SK-N-SH (cell line): ENCODE results near the gene ALPL. TPM values are rescaled to one million over a fixed set of nuclear protein-coding genes. Genes with fewer than 3 reads are reported as not detected.

Experiments used
- CTCF ChIA-PET: fragments of 300-600, 350-600 bp; formaldehyde crosslinking; extraction: SDS; loops from one replicate; lab custom pipeline; 2021; lab: Yijun Ruan, JAX
- POLR2A ChIA-PET: fragments of 350-600 bp; sonication (Branson Sonifier 250); formaldehyde crosslinking; extraction: SDS; loops from one replicate; lab custom pipeline; 2020; ENCODE audit warnings: antibody characterized with exemption, inconsistent platforms; lab: Yijun Ruan, JAX
- DNase-seq: peaks from one replicate; pipeline ENCODE4 v3.0.0; 2012
- H2AFZ ChIP-seq: fragments of 200-600 bp; sonication (generic); 2 replicates; pipeline ENCODE4 v1.8.1; 2016; ENCODE audit warnings: antibody characterized with exemption, mild to moderate bottlenecking, low read depth
- H3F3A ChIP-seq: fragments of 200-600 bp; sonication (generic); replicated peaks from 2 replicates; pipeline ENCODE3; 2016; ENCODE audit warnings: antibody characterized with exemption, mild to moderate bottlenecking; ENCODE audit not compliant: insufficient read depth
- H3K27ac ChIP-seq, 2 experiments: fragments of 200-500 bp in 1 of 2; fragments of 200-600 bp in 1 of 2; sonication (Bioruptor generic) in 1 of 2; sonication (generic), shearing (Covaris generic) in 1 of 2; 2 replicates each; pipeline versions ENCODE4 v1.5.1 to v1.6.1; 2014 to 2016; ENCODE audit warnings: low read depth in 2 of 2, inconsistent platforms in 1 of 2, low read length in 1 of 2, mild to moderate bottlenecking in 1 of 2, mixed read lengths in 1 of 2
- H3K27me3 ChIP-seq: fragments of 200-600 bp; sonication (generic), shearing (Covaris generic); 2 replicates; pipeline ENCODE4 v1.6.1; 2016; ENCODE audit warnings: mixed run types; ENCODE audit not compliant: insufficient read depth
- H3K36me3 ChIP-seq, 2 experiments: fragments of 200-500 bp in 1 of 2; fragments of 200-600 bp in 1 of 2; sonication (Bioruptor generic) in 1 of 2; sonication (generic) in 1 of 2; replicated peaks in 1 of 2; 2 replicates each; pipeline versions ENCODE3 to v1.5.1; 2014 to 2016; ENCODE audit warnings: low read length in 1 of 2, mild to moderate bottlenecking in 1 of 2; ENCODE audit not compliant: insufficient read depth in 2 of 2, control insufficient read depth in 1 of 2
- H3K4me1 ChIP-seq, 2 experiments: fragments of 200-500 bp in 1 of 2; fragments of 200-600 bp in 1 of 2; sonication (Bioruptor generic) in 1 of 2; sonication (generic), shearing (Covaris generic) in 1 of 2; 2 replicates each; pipeline versions ENCODE4 v1.5.1 to v1.6.1; 2014 to 2016; ENCODE audit warnings: low read depth in 1 of 2, low read length in 1 of 2, mixed run types in 1 of 2; ENCODE audit not compliant: insufficient read depth in 2 of 2, control insufficient read depth in 1 of 2
- H3K4me2 ChIP-seq: fragments of 200-600 bp; sonication (generic), shearing (Covaris generic); 2 replicates; pipeline ENCODE4 v1.6.1; 2017; ENCODE audit warnings: mixed run types
- H3K4me3 ChIP-seq, 2 experiments: fragments of 200-500 bp in 1 of 2; fragments of 200-600 bp in 1 of 2; sonication (Bioruptor generic) in 1 of 2; sonication (generic), shearing (Covaris generic) in 1 of 2; 2 replicates each; pipeline versions ENCODE4 v1.5.1 to v1.8.1; 2014 to 2016; ENCODE audit warnings: low read depth in 2 of 2, inconsistent platforms in 1 of 2, low read length in 1 of 2, mild to moderate bottlenecking in 1 of 2, mixed read lengths in 1 of 2, moderate library complexity in 1 of 2
- H3K79me2 ChIP-seq: fragments of 200-600 bp; sonication (generic); 2 replicates; pipeline ENCODE4 v1.8.1; 2017; ENCODE audit warnings: mild to moderate bottlenecking; ENCODE audit not compliant: insufficient read depth
- H3K9ac ChIP-seq: fragments of 200-600 bp; sonication (generic); 2 replicates; pipeline ENCODE4 v1.6.1; 2017; ENCODE audit warnings: mixed run types
- H3K9me2 ChIP-seq: fragments of 200-600 bp; sonication (generic); 2 replicates; pipeline ENCODE4 v1.6.1; 2017; ENCODE audit warnings: mixed run types
- H3K9me3 ChIP-seq: fragments of 200-600 bp; sonication (generic); 2 replicates; pipeline ENCODE4 v1.6.1; 2017; ENCODE audit warnings: mixed run types, mild to moderate bottlenecking, moderate library complexity
- H4K20me1 ChIP-seq: fragments of 200-600 bp; sonication (generic); 2 replicates; pipeline ENCODE4 v1.6.1; 2017; ENCODE audit warnings: mild to moderate bottlenecking, mixed run types; ENCODE audit not compliant: insufficient read depth
- FOSL2 ChIP-seq: IDR thresholded peaks from 2 replicates; pipeline ENCODE4 v1.4.0; 2012; ENCODE audit warnings: low read depth, mild to moderate bottlenecking, moderate library complexity, borderline replicate concordance
- FOXJ3 ChIP-seq: sonication (generic); formaldehyde crosslinking; IDR thresholded peaks from 2 replicates; pipeline ENCODE4 v1.5.1; 2020; ENCODE audit warnings: mild to moderate bottlenecking, missing genetic modification reagents
- FOXM1 ChIP-seq: IDR thresholded peaks from 2 replicates; pipeline ENCODE4 v1.4.0; 2012; ENCODE audit warnings: low read depth, mild to moderate bottlenecking
- GATA2 ChIP-seq: sonication (generic); formaldehyde crosslinking; IDR thresholded peaks from 2 replicates; pipeline ENCODE4 v1.5.0; 2020; ENCODE audit warnings: mild to moderate bottlenecking, missing genetic modification reagents
- JUND ChIP-seq: IDR thresholded peaks from 2 replicates; pipeline ENCODE4 v1.4.0; 2012
- MEF2A ChIP-seq: IDR thresholded peaks from 2 replicates; pipeline ENCODE4 v1.4.0; 2012; ENCODE audit warnings: low read depth, borderline replicate concordance
- MXI1 ChIP-seq: IDR thresholded peaks from 2 replicates; pipeline ENCODE4 v1.6.1; 2012; ENCODE audit warnings: mild to moderate bottlenecking, low read depth, low read length, improper control_type of control experiment
- NFIC ChIP-seq: IDR thresholded peaks from 2 replicates; pipeline ENCODE4 v1.4.0; 2012; ENCODE audit warnings: borderline replicate concordance
- POLR2AphosphoS5 ChIP-seq: IDR thresholded peaks from 2 replicates; pipeline ENCODE4 v1.6.1; 2012; ENCODE audit warnings: low read depth, low read length
- RAD21 ChIP-seq: IDR thresholded peaks from 2 replicates; pipeline ENCODE4 v1.6.1; 2012; ENCODE audit warnings: mild to moderate bottlenecking, low read length
- RXRA ChIP-seq: IDR thresholded peaks from 2 replicates; pipeline ENCODE4 v1.4.0; 2012; ENCODE audit warnings: low read depth, mild to moderate bottlenecking, borderline replicate concordance
- SIN3A ChIP-seq: IDR thresholded peaks from 2 replicates; pipeline ENCODE4 v1.6.1; 2012; ENCODE audit warnings: low read depth, mild to moderate bottlenecking, low read length, moderate library complexity, borderline replicate concordance
- SMC3 ChIP-seq: IDR thresholded peaks from 2 replicates; pipeline ENCODE4 v1.6.1; 2012; ENCODE audit warnings: low read depth, low read length, improper control_type of control experiment
- TCF12 ChIP-seq: IDR thresholded peaks from 2 replicates; pipeline ENCODE4 v1.4.0; 2012
- TEAD4 ChIP-seq: IDR thresholded peaks from 2 replicates; pipeline ENCODE4 v1.4.0; 2012; ENCODE audit warnings: mild to moderate bottlenecking, borderline replicate concordance; ENCODE audit not compliant: insufficient read depth
- YY1 ChIP-seq: IDR thresholded peaks from 2 replicates; pipeline ENCODE4 v1.4.0; 2012; ENCODE audit warnings: low read depth, mild to moderate bottlenecking
- WGBS: methylation state at CpG from one replicate; pipeline ENCODE4 v1.1.6; 2017; ENCODE audit warnings: low lambda C conversion rate; 5-methylcytosine and 5-hydroxymethylcytosine counted together
- polyA plus RNA-seq, 3 experiments: library from polyadenylated mRNA; depleted of rRNA; stranded (reverse); fragments of >200 nt; gene quantifications; 2 replicates each; pipeline ENCODE4 v1.2.3, GENCODE V29; 2012
- TF ChIP-seq, protein P1 (sequence below): fragments of 150-350 bp; IDR thresholded peaks from 2 replicates; pipeline ENCODE4 v1.6.1; 2016; ENCODE audit warnings: mild to moderate bottlenecking, low read depth, low read length
- TF ChIP-seq, protein P2 (sequence below): IDR thresholded peaks from 2 replicates; pipeline ENCODE4; 2012
- TF ChIP-seq, protein P3 (sequence below): IDR thresholded peaks from 2 replicates; pipeline ENCODE4 v1.4.0; 2012; ENCODE audit warnings: low read depth, borderline replicate concordance

The ALPL gene
- polyA plus RNA-seq, 1 of the 3 experiments (the other 2 are of a cell fraction) = 0.69 TPM

DNA sequence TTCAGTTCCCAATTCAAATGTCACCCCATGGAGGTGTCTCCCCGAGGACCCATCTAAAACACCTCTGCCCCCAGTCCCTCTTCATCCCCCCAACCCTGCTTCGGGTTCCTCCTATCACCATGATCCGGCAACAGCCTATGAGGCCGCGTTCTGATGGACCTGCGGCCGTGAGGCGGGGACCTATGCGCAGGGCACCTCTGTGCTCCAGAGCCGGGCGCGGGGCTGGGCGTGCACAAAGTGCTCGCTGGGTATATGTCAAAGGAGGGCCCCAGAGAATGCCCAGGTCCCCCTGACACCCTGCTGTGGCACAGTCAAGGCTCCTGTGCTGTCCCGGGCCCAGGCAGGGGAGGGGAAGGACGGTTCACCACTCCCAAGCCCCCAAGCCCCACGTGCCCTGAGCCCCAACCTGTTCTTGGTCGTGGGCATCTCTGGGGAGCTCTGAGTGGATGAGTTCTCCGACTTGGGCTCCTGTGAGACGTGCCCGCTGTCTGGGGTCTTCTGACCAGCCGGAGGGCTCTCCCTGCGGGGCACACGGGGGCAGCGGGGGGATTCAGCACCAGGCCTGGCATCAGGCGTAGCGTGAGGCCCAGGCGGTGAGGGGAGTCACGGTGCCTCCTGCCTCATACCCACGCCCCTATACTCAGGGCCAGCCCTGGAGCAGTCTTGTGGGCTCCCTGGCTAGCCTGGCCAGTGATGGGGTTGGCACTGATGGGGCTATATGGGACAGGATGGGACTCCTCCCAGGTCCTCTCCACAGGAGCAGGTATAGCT is 92.2 kb downstream of the ALPL start:
- CTCF ChIA-PET = no interaction called here
- Histone ChIP-seq H3K27me3 (no peaks in the 10 kb centered on the region), H3K79me2 (no peaks in the 10 kb centered on the region), H3K9me3 (no peaks in the 10 kb centered on the region), H3K4me1 (peaks cover 0 to under 1% of the 10 kb centered on the region in 2 experiments; a peak in 1 of 4 replicates), H3K36me3 (no peaks in the 10 kb centered on the region), H3K9ac (no peak overlapping the region), H2AFZ (no peak overlapping the region), H3K9me2 (no peaks in the 10 kb centered on the region), H3K4me2 (no peak overlapping the region), H3K4me3 (no peak overlapping the region), H4K20me1 (no peaks in the 10 kb centered on the region), H3F3A (no peaks in the 10 kb centered on the region), H3K27ac (no peak overlapping the region)
- WGBS = 75% methylated on average over 10 of the region's 30 CpGs
- DNase-seq = no peak
- POLR2A ChIA-PET = no interaction called here
- TF ChIP-seq SMC3 (no peak), TEAD4 (no peak), FOXJ3 (no peak), MEF2A (no peak), MXI1 (no peak), SIN3A (no peak), POLR2AphosphoS5 (no peak), FOSL2 (no peak), TCF12 (no peak)
- TF ChIP-seq, protein P1, sequence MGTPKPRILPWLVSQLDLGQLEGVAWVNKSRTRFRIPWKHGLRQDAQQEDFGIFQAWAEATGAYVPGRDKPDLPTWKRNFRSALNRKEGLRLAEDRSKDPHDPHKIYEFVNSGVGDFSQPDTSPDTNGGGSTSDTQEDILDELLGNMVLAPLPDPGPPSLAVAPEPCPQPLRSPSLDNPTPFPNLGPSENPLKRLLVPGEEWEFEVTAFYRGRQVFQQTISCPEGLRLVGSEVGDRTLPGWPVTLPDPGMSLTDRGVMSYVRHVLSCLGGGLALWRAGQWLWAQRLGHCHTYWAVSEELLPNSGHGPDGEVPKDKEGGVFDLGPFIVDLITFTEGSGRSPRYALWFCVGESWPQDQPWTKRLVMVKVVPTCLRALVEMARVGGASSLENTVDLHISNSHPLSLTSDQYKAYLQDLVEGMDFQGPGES = no peak
- TF ChIP-seq, protein P2, sequence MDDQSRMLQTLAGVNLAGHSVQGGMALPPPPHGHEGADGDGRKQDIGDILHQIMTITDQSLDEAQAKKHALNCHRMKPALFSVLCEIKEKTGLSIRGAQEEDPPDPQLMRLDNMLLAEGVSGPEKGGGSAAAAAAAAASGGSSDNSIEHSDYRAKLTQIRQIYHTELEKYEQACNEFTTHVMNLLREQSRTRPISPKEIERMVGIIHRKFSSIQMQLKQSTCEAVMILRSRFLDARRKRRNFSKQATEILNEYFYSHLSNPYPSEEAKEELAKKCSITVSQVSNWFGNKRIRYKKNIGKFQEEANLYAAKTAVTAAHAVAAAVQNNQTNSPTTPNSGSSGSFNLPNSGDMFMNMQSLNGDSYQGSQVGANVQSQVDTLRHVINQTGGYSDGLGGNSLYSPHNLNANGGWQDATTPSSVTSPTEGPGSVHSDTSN = no peak

DNA sequence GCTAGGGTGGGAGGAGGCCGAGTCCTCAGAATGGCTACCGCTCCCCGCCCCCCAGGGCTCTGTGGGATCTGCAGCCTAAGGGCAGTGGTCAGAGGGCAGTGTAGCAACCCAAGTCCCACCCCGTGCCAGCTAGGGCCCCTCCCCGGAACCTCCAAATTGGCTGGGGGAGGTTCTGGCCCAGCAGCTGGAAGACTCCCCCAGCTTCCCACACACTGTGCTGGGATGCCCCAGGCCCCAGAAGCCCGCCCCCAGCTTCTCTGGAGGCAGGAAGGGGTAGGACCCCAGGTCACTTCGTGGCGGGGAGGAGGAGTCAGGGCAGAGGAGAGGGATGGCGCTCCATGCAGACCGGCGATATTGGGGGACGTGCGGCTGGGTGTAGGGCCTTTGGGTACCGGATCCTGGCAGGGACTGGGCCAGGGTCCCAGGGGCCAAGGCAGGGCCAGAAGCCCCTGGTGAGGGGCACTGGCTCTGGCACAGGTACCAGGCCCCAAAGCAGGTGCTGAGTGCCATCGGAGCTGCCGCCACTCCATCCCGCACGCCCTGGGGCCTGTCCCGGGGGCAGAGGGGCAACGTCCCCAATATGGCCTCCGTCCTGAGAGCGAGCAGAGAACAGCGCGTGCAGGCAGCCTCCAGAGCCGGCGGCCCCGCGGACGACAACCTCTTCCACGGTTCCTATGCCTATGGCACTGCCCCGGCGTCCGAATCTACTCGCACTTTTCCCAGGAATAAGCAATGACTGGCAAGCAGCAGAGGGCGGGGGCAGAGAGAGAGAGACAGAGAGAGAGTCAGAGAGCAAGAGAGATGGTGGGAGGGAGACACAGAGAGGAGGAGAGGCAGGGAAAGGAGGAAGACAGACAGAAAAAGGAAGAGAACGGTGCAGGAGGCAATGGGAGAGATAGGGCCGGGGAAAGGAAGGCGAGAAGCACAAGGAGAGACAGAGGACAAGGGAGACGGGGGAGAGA is 94.2 kb downstream of the ALPL start:
- H3K9ac ChIP-seq = no peak overlapping the region
- H2AFZ ChIP-seq = no peak overlapping the region
- TF ChIP-seq TEAD4 (no peak), FOSL2 (no peak), GATA2 (CRISPR knock-in tag) (no peak), YY1 (no peak), MXI1 (no peak), NFIC (no peak), TCF12 (no peak), RAD21 (no peak), SIN3A (no peak), RXRA (no peak), FOXM1 (no peak), POLR2AphosphoS5 (no peak), JUND (no peak)
- TF ChIP-seq, protein P1 = no peak
- TF ChIP-seq, protein P3, sequence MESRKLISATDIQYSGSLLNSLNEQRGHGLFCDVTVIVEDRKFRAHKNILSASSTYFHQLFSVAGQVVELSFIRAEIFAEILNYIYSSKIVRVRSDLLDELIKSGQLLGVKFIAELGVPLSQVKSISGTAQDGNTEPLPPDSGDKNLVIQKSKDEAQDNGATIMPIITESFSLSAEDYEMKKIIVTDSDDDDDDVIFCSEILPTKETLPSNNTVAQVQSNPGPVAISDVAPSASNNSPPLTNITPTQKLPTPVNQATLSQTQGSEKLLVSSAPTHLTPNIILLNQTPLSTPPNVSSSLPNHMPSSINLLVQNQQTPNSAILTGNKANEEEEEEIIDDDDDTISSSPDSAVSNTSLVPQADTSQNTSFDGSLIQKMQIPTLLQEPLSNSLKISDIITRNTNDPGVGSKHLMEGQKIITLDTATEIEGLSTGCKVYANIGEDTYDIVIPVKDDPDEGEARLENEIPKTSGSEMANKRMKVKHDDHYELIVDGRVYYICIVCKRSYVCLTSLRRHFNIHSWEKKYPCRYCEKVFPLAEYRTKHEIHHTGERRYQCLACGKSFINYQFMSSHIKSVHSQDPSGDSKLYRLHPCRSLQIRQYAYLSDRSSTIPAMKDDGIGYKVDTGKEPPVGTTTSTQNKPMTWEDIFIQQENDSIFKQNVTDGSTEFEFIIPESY = no peak
- no peaks in the 10 kb centered on the region for H3K27me3 ChIP-seq
- no peak overlapping the region for H3K4me2 ChIP-seq
- POLR2A ChIA-PET = interaction anchor here (0.7 kb wide), 1 partner anchor 34 kb away, joined by 3 read pairs; no protein-coding TSS in a partner anchor
- no peaks in the 10 kb centered on the region for H3F3A ChIP-seq
- H3K27ac ChIP-seq = no peak overlapping the region
- H3K36me3 ChIP-seq = no peaks in the 10 kb centered on the region
- H3K9me3 ChIP-seq = no peaks in the 10 kb centered on the region
- CTCF ChIA-PET = no interaction called here
- H3K4me3 ChIP-seq = no peak overlapping the region
- no peaks in the 10 kb centered on the region for H3K79me2 ChIP-seq
- 79% methylated on average over 27 of the region's 39 CpGs for WGBS
- DNase-seq = no peak
- no peaks in the 10 kb centered on the region for H4K20me1 ChIP-seq
- H3K4me1 ChIP-seq = no peaks in the 10 kb centered on the region
- H3K9me2 ChIP-seq = no peaks in the 10 kb centered on the region
